Upper lobe of left lung (tissue), 6 donors: Measurements from ENCODE around the gene TBCCD1. TPM values are rescaled to one million over a fixed set of nuclear protein-coding genes. Genes with fewer than 3 reads are reported as not detected.

Source experiments
- ATAC-seq, 2 donors: fragments of 200-7000 bp; cut with Tn5 transposase; one replicate each; pipeline ENCODE4 v1.9.1; 2022; ENCODE audit warnings: mild to moderate bottlenecking in 2 of 2, moderate library complexity in 2 of 2; ENCODE audit not compliant: low FRiP score in 2 of 2
- DNase-seq, 2 donors: peaks; one replicate each; pipeline ENCODE4 v3.0.0-alpha.2; 2019 to 2020
- H3K27ac ChIP-seq, 4 donors: fragments of 200-600 bp; sonication (generic); one replicate each; pipeline ENCODE4 v1.5.1; 2016 to 2019
- H3K27me3 ChIP-seq, 4 donors: fragments of 200-600 bp; sonication (generic); one replicate each; pipeline ENCODE4 v1.5.1; 2017 to 2019
- H3K36me3 ChIP-seq, 4 donors: fragments of 200-600 bp; sonication (generic); one replicate each; pipeline ENCODE4 v1.5.1; 2016 to 2019
- H3K4me1 ChIP-seq, 4 donors: fragments of 200-600 bp; sonication (generic); one replicate each; pipeline ENCODE4 v1.5.1; 2018 to 2019
- H3K4me3 ChIP-seq, 4 donors: fragments of 200-600 bp; sonication (generic); one replicate each; pipeline ENCODE4 v1.5.1; 2017 to 2019; ENCODE audit warnings: mild to moderate bottlenecking in 2 of 4, moderate library complexity in 1 of 4
- H3K9me3 ChIP-seq, 4 donors: fragments of 200-600 bp; sonication (generic); one replicate each; pipeline ENCODE4 v1.5.1; 2018 to 2019
- EP300 ChIP-seq, 4 donors: sonication (generic); formaldehyde crosslinking; IDR thresholded peaks; one replicate each; pipeline ENCODE4 v1.5.1; 2017; ENCODE audit warnings: antibody characterized with exemption in 4 of 4, control low read depth in 2 of 4
- POLR2A ChIP-seq, 4 donors: fragments of 450-650 bp; IDR thresholded peaks; one replicate each; pipeline ENCODE4 v1.5.1; 2016 to 2017; ENCODE audit warnings: antibody characterized with exemption in 4 of 4, mild to moderate bottlenecking in 2 of 4
- POLR2AphosphoS5 ChIP-seq, 2 donors: sonication (generic); formaldehyde crosslinking; IDR thresholded peaks; one replicate each; pipeline ENCODE4 v1.5.1; 2017; ENCODE audit warnings: antibody characterized with exemption in 2 of 2
- WGBS, 2 donors: methylation state at CpG; one replicate each; pipeline ENCODE4 v1.1.5; 2017 to 2018; 5-methylcytosine and 5-hydroxymethylcytosine counted together
- total RNA-seq, 6 donors: library from RNA; depleted of rRNA in 4 of 6; stranded (reverse); fragments of >200 nt in 4 of 6; gene quantifications; one replicate each; pipeline versions ENCODE4 v1.1.0 to v1.2.1, GENCODE V29; 2016 to 2021
- TF ChIP-seq, protein P1 (sequence below), 6 experiments: fragments of 450-650 bp in 4 of 6; fragments of 200-600 bp in 2 of 6; sonication (generic) in 2 of 6; IDR thresholded peaks; one replicate each; pipeline ENCODE4 v1.5.1; 2016 to 2019; ENCODE audit warnings: antibody characterized with exemption in 6 of 6
- donor health status: DM: no; HTN: no; CAD: no; lungs with moderate emphysema.
- donor health status: DM: no; HTN: yes; CAD: no; lungs with severe emphysema.

Gene TBCCD1
- total RNA-seq, 6 donors from 2014 or later = 8.3 to 20.4 (median 11.0) TPM

GRCh38 chr3:186608624-186609215 lies 41.6 kb upstream of the TBCCD1 start:
- Histone ChIP-seq H3K36me3 (no peaks in the 10 kb centered on the region), H3K4me1 (no peaks in the 10 kb centered on the region), H3K4me3 (no peak overlapping the region), H3K27me3 (no peaks in the 10 kb centered on the region), H3K9me3 (no peaks in the 10 kb centered on the region), H3K27ac (no peak overlapping the region)
- 81 to 89% methylated on average over 2 of the region's 2 CpGs for WGBS, 2 donors
- no peak for TF ChIP-seq POLR2AphosphoS5 (IDR thresholded peaks at IDR 0.05)
- TF ChIP-seq, protein P1, sequence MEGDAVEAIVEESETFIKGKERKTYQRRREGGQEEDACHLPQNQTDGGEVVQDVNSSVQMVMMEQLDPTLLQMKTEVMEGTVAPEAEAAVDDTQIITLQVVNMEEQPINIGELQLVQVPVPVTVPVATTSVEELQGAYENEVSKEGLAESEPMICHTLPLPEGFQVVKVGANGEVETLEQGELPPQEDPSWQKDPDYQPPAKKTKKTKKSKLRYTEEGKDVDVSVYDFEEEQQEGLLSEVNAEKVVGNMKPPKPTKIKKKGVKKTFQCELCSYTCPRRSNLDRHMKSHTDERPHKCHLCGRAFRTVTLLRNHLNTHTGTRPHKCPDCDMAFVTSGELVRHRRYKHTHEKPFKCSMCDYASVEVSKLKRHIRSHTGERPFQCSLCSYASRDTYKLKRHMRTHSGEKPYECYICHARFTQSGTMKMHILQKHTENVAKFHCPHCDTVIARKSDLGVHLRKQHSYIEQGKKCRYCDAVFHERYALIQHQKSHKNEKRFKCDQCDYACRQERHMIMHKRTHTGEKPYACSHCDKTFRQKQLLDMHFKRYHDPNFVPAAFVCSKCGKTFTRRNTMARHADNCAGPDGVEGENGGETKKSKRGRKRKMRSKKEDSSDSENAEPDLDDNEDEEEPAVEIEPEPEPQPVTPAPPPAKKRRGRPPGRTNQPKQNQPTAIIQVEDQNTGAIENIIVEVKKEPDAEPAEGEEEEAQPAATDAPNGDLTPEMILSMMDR (IDR thresholded peaks at IDR 0.05) = no peak
- TF ChIP-seq POLR2A (IDR thresholded peaks at IDR 0.05) = no peak
- no peak for TF ChIP-seq EP300 (IDR thresholded peaks at IDR 0.05)
- DNase-seq = no peak
- ATAC-seq = no peak

DNA sequence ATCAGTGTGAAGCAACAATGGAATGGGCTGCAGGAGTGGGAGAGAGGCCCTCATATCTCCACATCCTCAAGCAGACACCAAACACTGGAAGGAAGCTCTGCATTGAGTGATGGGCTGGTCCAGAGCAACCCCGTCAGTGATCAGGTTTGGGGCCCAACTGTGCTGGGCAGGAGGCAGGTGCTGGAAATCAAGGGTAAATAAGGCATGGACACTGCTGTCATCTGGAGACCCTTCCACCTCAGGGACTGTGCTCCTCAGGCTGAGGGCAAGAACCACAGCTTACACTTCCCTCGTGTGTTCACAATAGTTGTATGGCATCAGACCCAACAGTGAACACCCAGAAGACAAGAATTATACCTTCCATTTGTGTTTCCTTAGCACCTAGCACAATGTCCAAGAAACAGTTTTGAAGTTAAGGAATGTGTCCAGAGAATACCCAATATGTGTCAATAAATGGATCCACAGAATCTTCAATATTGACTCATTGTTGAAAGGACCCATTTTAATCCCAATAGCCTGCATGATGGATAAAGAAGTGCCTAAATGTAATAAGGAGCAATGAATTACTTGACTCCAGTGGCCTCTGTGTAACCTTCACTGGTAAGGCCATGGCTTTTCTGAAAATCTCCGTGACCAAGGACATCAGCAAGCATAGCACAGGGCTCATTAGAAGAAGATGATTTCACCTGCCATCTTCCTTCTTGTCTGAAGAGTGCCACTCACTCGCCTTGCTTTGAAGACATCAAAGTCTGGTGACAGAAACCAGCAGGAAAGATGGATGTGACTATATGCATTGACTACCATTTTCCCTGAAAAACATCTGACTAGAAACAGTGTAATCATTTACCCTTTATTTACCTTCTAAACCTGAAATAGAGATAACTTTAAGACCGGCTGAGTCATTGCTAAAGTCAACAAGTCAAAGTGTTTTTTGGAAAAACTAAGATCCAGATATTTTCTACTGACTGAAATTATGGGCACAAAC lies 38.7 kb upstream of the TBCCD1 start:
- H3K4me1 ChIP-seq = no peaks in the 10 kb centered on the region
- no peak overlapping the region for H3K27ac ChIP-seq
- WGBS, 2 donors = 67 to 78% methylated on average over 4 to 5 of the region's 5 CpGs
- no peaks in the 10 kb centered on the region for H3K36me3 ChIP-seq
- DNase-seq (no peak), ATAC-seq (no peak)
- H3K9me3 ChIP-seq = no peaks in the 10 kb centered on the region
- H3K27me3 ChIP-seq = no peaks in the 10 kb centered on the region
- TF ChIP-seq, protein P1 (IDR thresholded peaks at IDR 0.05) = no peak
- TF ChIP-seq POLR2AphosphoS5 (IDR thresholded peaks at IDR 0.05) = no peak
- TF ChIP-seq POLR2A (IDR thresholded peaks at IDR 0.05) = no peak
- TF ChIP-seq EP300 (IDR thresholded peaks at IDR 0.05) = no peak
- no peak overlapping the region for H3K4me3 ChIP-seq

DNA sequence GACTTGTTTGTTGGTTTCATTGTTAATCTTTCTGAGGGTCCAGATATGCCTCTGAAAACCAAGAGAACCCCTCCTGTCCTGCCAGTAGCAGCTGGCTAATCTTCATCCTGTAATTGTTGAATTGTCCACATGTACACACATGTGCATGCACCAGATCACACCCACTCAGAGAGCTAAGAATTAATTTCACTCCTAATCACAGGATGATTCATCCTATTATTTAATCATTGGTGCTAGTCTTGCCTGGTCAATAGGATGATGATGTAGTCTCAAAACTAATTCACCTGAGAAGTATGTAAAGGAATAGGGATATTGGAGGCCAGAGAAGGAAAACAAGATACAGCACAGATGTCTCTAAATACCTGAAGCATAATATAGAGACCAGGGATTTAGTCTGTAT lies 37.9 kb upstream of the TBCCD1 start:
- H3K4me3 ChIP-seq = no peak overlapping the region
- no peaks in the 10 kb centered on the region for H3K27me3 ChIP-seq
- H3K27ac ChIP-seq = no peak overlapping the region
- TF ChIP-seq, protein P1 (IDR thresholded peaks at IDR 0.05) = no peak
- TF ChIP-seq POLR2AphosphoS5 (IDR thresholded peaks at IDR 0.05) (no peak), POLR2A (IDR thresholded peaks at IDR 0.05) (no peak), EP300 (IDR thresholded peaks at IDR 0.05) (no peak)
- no peaks in the 10 kb centered on the region for H3K36me3 ChIP-seq
- DNase-seq (no peak), ATAC-seq (no peak)
- no peaks in the 10 kb centered on the region for H3K4me1 ChIP-seq
- no peaks in the 10 kb centered on the region for H3K9me3 ChIP-seq

DNA sequence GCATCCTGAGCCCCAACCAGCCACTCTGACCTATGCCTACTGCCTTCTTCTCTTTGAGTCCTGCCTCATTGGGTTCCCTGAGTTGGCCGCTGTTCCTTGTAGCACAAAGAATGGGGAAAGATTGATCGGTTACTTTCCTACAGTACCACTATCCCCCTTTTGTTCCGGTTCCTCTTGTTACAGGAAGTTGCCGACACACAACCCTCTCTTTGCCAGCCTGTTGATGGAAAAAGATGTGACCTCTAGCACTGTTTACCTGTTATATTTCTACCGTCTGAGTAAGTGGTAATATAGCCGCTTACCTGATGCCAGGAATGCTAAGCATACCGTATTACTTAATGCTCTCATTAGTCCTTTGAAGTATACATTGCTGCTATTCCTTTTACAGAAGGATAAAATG lies 36.0 kb upstream of the TBCCD1 start:
- Histone ChIP-seq H3K9me3 (no peaks in the 10 kb centered on the region), H3K36me3 (no peaks in the 10 kb centered on the region), H3K4me1 (no peaks in the 10 kb centered on the region), H3K27me3 (no peaks in the 10 kb centered on the region), H3K27ac (no peak overlapping the region), H3K4me3 (no peak overlapping the region)
- DNase-seq (no peak), ATAC-seq (no peak)
- 76 to 84% methylated on average over 7 of the region's 7 CpGs for WGBS, 2 donors
- TF ChIP-seq EP300 (IDR thresholded peaks at IDR 0.05) = no peak
- TF ChIP-seq POLR2AphosphoS5 (IDR thresholded peaks at IDR 0.05) = no peak
- TF ChIP-seq, protein P1 (IDR thresholded peaks at IDR 0.05) = no peak
- no peak for TF ChIP-seq POLR2A (IDR thresholded peaks at IDR 0.05)
